AG20443 (cell line): Measurements from ENCODE around the gene RNU4-1.

Experiments
- DNase-seq: peaks from one replicate; pipeline ENCODE4 v3.0.0; 2012; ENCODE audit warnings: low spot score, mixed read lengths

Gene RNU4-1

GRCh38 chr12:120290609-120291305 is 2.3 kb downstream of the RNU4-1 start:
- no peak for DNase-seq

DNA sequence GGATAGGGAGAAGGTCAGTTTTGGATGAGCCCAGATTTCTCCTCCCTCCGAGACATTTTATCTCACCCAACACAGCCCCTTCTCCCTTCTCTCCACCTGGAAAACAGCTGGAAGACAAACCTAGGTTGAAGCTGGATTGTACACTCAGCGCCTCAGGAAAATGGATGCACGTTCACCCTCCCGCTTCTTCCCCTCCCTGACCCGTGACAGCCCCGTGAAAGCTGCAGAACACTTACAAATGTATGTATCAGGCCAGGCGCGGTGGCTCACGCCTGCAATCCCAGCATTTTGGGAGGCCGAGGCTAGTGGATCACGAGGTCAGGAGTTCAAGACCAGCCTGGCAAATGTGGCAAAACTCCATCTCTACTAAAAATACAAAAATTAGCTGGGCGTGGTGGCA is 5.5 kb downstream of the RNU4-1 start:
- DNase-seq = no peak

GRCh38 chr12:120286768-120287490 is 6.1 kb downstream of the RNU4-1 start:
- no peak for DNase-seq

DNA sequence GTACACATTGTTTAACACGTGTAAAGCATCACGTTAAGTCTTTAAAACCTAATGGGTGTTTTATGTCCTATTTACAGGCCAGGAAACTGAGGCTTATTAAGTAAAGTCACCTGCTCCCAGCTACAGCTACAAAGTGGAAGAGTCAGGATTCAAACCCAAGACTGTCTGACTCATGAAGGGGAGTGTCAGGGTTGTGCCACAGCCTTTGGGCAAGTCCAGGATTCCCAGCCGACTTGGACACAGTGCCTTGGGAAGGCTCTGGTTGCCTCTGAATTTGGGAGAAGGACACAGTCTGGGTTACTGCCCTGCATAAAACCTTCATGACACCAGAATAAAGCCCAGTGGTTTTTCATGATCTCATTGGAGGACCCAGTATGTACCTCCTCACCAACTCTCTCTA is 8.7 kb downstream of the RNU4-1 start:
- no peak for DNase-seq

DNA sequence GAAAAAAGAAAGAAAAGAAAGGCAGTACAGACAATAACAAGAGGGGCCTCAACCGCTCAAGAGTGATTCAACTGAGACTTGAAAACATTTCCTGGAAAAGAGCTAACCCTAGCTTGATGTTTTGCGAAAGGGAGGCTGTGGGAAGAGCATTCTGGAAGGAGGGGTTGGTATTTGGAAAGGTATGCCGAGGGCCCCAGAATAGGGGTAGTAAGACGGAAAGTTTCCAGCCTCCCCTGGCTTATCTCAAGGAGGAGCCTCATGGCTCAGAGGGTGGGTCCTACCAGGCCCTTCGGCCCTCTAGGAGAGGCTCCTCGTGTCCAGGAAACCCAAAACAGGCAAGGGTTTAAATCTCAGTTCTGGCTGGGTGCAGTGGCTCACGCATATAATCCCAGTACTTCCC is 9.7 kb downstream of the RNU4-1 start:
- no peak for DNase-seq

DNA sequence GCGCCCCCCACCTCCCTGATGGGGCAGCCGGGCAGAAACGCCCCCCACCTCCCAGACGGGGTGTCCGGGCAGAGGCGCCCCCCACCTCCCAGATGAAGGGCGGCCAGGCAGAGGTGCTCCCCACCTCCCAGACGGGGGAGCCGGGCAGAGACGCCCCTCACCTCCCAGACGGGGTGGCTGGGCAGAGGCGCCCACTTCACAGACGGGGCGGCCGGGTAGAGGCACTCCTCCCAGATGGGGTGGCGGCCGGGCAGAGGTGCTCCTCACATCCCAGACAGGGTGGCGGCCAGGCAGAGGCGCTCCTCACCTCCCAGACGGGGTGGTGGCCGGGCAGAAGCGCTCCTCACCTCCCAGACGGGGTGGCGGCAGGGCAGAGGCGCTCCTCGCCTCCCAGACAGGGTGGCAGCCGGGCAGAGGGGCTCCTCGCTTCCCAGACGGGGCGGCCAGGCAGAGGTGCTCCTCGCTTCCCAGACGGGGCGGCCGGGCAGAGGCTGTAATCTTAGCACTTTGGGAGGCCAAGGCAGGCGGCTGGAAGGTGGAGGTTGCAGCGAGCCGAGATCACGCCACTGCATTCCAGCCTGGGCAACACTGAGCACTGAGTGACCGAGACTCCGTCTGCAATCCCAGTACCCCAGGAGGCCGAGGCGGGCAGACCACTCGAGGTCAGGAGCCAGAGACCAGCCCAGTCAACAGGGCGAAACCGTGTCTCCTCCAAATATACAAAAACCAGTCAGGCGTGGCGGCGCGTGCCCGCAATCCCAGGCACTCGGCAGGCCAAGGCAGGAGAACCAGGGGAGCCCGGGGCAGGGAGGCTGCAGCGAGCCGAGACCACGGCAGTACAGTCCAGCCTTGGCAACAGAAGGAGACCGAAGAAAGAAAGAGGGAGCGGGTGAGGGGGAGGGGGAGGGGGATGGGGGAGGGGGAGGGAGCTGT is 14.6 kb downstream of the RNU4-1 start:
- DNase-seq = no peak

- DNase-seq = no peak
Measured at GRCh38 chr12:120276734-120277133, 16.3 kb downstream of the RNU4-1 start.

- no peak for DNase-seq
Measured at GRCh38 chr12:120267736-120268135, 25.3 kb downstream of the RNU4-1 start.

- no peak for DNase-seq
Measured at GRCh38 chr12:120266180-120266870, 26.7 kb downstream of the RNU4-1 start.

DNA sequence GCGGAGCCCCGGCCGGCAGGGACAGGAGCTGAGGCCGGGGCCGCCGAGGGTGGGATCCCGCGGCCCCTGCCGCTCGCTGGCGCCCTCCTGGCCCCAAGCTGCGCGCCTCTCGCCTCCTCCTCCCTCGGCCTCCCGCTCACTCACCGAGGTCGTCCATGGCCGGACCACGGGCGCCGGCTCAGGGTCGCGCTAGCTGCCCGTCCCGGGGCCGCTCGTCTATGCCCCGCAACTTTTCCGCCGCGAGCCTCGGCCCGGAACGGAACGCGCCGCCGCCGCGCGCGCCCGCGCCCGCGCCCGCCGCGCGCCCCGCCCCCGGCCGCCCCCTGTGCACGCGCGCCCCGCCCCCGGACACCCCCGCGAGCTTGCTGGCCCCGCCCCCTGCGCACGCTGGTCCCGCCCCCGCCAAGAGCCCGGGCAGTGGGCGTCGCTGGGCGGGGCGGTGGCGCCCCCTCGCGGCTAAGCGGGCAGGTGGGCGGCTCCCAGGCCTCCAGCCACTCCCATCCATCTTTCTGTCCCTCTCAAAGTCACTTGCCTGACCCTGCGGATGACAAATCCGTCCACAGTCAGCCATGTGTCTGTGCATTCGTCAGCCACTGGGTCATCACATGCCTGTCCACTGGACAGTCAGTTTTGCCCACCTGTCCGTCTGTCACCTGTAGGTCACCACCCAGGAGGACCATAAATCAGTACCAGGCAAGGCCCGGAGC is 27.4 kb downstream of the RNU4-1 start, which contains the start of gene PXN:
Gene PXN (minus strand): TSS at position 258 of the 707 bp plus-strand sequence. CDS start 101 bp downstream, at position 157.
- DNase-seq = peak; percentile 99

GRCh38 chr12:120264904-120265472 is 28.0 kb downstream of the RNU4-1 start:
- DNase-seq = no peak

DNA sequence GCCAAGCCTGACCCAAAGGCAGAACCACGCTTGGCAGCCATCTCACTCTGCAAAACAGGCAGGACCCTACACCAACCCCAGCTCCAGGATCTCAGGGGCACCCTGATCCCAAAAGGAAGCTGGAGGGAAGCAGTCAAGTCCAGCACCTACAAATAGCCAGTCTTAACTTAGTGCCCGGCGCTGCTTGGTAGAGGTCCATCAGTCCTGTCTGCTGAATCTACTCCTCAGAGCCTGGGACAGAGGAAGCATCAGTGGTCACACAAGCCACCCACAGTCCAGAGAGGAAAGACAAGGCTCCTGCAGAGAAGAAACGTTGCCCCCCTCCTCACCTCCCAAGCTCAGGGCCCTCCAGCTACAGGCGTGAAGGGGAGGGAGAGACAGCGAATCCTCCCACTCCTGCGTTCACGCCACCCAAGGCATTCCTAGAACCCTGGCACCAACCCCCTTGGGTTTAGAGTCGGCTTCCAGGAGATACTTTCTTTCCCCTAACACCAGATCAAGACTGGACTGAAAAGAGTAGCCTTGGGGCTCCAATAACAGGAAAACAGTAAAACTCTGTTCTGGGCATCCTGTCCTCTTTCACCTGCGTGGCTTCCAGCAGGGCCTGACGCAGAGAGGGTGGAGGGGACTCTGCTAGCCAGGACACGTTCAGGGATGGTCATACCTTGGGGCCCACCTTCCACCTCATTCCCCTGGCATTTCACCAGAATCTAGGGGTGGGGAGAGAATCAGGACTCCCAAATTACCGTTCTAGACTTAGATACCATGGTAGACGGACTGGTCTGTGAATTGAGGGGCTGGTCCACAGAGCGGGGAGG is 28.7 kb downstream of the RNU4-1 start:
- DNase-seq = no peak

DNA sequence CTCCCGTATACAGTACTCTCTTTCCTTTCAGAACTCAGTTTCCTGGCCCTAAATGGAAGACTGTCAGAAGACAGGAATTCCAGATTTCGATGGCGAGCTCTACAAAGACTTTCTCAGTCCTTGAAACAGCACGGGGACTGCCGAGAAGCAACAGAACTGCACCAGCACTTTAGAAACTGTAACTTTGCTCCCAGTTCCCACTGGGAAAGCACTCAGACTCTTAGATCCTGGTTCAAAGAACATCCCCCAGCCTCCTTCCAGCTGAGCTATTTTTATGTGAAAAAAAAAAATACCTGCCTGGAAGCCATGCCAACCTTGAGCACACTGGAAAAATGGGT is 29.3 kb downstream of the RNU4-1 start:
- DNase-seq = no peak

DNA sequence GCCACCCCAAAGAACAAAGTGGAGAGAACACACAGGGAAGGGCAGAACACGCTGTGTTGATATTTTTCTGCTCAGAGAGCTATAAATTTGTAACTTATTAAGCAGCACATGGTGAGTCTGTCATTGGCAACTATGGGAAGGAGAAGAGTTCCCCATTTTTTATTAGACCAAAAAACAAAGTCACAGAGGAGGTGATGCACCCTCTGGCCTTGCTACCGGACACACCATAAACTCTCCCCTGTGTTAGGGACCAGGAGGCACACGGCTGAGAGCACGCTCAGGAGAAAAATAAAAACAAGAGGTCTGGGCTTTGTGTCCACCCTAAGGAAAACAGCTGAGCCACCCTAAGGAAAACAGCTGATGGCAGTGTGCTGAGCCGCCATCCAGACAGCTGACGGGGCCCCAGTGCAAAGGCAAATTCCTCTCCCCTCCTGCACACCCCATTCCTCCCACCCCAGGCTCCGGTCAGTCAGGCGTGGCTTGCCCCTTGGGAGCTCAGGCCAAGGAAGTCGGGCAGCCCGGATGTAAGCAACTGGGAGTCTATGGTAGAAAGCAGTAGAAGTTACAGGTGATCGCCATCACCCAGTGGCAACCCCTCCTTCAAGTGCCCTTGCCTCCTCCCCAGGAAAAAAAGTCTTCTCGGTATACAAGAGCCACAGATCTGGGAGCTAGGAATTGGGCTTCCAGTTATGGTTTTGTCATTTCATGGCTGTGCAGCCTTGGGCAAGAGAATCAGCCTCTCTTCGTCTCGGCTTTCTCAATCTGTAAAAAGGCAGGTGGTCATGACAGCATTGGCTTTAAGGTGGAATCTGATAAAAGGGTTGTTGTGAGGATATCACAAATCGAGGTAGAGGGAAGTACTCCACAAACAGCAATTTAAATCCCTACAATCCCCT is 29.9 kb downstream of the RNU4-1 start:
- no peak for DNase-seq

- DNase-seq = no peak
Measured at GRCh38 chr12:120261951-120262851, 30.8 kb downstream of the RNU4-1 start.

- DNase-seq = no peak
Measured at GRCh38 chr12:120260607-120261006, 32.4 kb downstream of the RNU4-1 start.

DNA sequence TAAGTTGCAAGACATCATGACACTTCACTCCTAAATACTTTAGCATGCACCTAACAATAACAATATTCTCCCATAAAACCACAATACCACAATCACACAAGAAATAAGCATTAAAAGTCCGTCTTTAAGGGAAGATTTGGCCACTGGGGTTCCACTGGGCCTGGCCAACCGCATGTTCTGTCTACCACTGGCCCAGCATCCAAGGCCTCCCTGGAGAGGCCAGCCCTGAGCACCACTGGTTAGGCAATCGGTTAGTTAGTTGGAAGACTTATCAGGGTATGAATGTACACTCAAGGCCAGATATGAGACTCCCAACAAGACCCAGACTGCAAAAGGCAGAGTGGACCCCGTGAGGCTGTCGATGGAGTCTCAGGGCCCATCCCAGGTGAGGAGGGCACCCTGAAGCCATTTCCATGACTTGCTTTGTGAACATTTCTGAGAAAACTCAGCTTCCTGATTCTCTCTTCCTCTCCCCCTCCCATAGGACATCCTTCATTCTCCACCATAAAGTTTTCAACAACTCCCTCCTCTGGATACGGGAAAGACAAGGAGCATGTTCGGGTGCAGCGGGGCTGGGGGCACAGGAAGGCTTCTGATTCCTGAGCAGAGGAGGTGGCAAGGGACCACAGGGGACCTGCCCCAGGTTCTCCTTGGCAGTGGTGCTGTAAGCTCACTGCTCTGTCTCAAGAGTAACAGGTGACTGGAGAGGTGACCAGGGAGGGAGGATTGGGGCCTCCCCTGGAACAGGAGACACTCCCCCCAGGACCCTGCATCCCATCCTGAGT is 33.4 kb downstream of the RNU4-1 start:
- peak; percentile 54 for DNase-seq
